HG03378 (cell line): Measurements from ENCODE around the gene SCUBE2.

Experiments
- ATAC-seq: cut with Tn5 transposase; IDR thresholded peaks from one replicate; pipeline ENCODE4 v1.9.1; 2021; ENCODE audit warnings: mild to moderate bottlenecking, moderate library complexity; ENCODE audit not compliant: unreplicated experiment

SCUBE2 gene

GRCh38 chr11:9076046-9076445 is 15.4 kb downstream of the SCUBE2 start:
- no peak for ATAC-seq

- no peak for ATAC-seq
Measured at GRCh38 chr11:9075556-9075955, 15.8 kb downstream of the SCUBE2 start.

DNA sequence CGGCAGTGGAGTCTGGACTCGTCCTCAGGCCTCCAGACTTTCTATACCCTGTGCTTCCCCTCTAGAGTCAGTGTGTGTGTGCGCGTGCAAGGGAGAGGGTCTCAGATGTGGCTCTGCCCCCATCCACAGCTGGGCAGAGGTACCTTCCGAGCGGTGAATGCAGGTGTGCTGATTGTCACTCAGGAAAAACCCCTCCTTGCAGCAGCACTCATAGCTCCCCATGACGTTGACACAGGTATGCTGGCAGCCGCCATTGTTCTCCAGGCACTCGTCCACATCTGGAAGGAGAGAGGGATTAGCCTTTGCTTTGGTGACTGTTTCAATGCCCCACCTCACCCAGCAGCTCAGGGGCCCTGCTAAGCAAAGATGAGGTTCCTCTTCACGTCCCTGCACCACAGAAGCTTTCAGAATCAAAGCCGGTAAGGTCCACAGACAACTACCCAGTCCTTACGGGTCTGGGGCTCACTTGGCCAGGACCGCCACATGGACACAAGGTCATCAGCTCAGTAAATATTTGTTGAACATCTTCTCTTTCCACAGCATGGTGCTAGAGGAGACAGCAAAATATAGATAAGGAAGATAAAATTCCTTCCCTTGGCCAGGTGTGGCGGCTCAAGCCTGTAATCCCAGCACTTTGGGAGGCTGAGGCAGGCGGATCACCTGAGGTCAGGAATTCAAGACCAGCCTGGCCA is 16.9 kb downstream of the SCUBE2 start:
- ATAC-seq: no peak

GRCh38 chr11:9073466-9074225 is 17.8 kb downstream of the SCUBE2 start:
- ATAC-seq: no peak

GRCh38 chr11:9072626-9073176 is 18.7 kb downstream of the SCUBE2 start:
- ATAC-seq: no peak

DNA sequence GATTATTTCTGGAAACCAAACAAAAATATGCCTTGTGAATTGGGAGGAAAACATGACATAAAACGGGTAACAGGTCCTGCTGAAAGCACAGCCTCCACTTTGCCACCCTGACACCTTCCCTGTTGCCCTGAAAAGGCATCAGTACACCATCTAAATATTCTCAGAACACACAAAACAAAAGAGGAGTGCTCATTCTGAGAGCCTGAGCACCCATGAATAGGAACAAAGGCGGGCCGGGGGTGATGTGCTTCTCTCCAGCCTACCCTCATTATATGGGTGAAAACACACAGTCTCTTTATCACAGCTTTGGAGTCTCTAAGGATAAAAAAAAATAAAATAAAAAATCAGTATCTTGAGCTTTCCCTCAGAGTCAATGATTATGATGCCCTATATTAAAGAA is 19.7 kb downstream of the SCUBE2 start:
- ATAC-seq: no peak

DNA sequence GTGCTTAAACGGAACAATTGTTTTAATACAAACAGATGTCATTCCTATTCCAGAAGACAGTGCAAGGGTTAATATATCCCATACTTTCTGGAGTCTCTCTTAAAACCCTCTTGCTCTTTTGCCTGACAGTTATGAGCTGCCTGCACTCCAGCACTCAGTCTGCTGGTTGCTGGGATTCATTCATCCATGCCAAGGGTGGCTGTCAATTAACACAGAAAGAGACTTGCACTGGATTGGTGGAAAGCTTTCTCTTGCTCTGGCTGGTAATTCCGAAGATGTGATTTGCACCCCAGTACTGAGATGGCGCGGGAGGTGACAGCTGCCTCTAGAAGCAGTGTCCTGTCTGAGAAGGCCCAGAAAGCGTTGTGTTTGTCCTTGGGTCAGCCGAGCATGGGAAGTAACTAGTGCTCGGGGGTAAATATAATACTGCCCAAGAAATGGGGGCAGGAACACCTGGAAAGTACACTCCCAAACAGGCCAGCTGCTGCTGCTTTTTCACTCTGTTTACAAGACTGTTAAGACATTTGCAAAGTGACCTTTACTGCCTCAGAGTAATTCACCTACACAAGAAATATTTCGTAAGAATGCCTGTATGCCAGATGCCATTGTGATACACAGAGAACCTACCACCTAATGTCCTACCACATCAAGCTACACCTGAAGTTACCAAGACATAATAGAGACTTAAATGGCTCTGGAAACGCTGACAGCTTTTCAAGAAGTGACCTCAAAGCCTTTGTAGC is 20.5 kb downstream of the SCUBE2 start:
- no peak for ATAC-seq

GRCh38 chr11:9069862-9070470 is 21.4 kb downstream of the SCUBE2 start:
- no peak for ATAC-seq

- no peak for ATAC-seq
Measured at GRCh38 chr11:9069256-9069655, 22.1 kb downstream of the SCUBE2 start.

GRCh38 chr11:9066433-9066925 is 24.9 kb downstream of the SCUBE2 start:
- ATAC-seq: no peak

DNA sequence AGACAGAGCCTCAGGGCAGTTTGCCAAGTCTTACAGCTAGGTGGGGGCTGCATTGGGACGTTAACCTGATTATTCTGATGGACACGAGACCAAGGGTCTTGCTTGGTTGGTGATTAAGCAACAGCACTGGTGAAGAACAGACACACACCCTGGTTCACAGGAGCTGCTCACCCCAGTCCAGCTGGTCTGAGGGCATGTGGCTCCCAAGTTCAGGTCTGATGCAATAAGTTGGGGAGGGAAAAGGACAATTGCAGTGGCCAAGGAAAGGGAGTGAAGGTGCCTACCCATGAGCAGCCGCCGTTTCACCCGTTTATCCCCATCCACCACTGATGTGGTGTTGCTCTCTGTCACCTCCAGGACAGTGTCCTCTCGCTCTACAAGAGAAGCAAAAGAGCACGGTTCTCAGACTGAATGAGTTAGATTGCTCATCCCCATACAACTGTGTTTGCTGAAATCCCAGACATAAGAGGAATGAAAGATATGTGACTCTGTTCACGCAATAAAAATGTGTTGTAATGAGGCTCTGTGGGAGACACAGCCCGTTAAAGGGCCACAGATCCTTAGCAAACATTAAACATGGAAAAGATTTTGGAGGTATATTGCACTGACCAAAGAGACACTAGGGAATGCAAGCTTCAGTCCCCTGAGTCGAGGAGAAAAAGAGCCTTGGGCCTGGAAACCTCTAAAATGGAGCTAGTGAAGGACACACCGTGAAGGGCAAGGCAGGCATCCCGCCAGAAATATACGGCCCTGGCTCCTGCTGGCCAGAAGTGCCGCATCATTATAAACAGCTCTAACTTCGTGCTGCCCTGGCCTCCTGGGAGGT is 25.6 kb downstream of the SCUBE2 start:
- no peak for ATAC-seq

- ATAC-seq: no peak
Measured at GRCh38 chr11:9061807-9062206, 29.6 kb downstream of the SCUBE2 start.

GRCh38 chr11:9060700-9061111 is 30.7 kb downstream of the SCUBE2 start:
- ATAC-seq: peak; percentile 97

GRCh38 chr11:9059406-9059805 is 32.0 kb downstream of the SCUBE2 start:
- no peak for ATAC-seq

GRCh38 chr11:9057888-9058287 is 33.5 kb downstream of the SCUBE2 start:
- no peak for ATAC-seq

- no peak for ATAC-seq
Measured at GRCh38 chr11:9057007-9057406, 34.4 kb downstream of the SCUBE2 start.

DNA sequence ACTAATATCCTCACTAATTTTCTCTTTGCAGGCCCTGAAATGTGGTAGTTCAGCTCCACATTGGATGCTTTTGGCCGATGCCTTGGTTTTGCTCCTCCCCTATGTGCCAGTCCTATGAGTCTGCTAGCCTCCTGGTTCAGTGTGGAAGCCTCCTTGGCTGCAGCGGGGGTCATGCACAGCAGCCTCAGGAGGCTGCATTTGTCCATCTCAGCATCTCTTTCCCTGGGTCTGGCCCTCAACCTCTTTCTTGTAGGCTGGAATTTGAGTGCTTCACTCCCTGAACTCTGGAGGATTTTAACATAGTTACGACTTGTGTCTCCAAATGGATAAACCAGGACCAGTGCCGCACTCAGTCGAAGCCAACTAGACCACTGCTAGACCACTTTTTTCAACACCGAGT is 34.9 kb downstream of the SCUBE2 start:
- ATAC-seq: no peak

- no peak for ATAC-seq
Measured at GRCh38 chr11:9053316-9054035, 37.9 kb downstream of the SCUBE2 start.

- no peak for ATAC-seq
Measured at GRCh38 chr11:9052316-9052715, 39.1 kb downstream of the SCUBE2 start.
